Left colon (tissue), 2 donors: ENCODE results near the gene VSIR. TPM values are rescaled to one million over a fixed set of nuclear protein-coding genes. Genes with fewer than 3 reads are reported as not detected.

Experiments
- ATAC-seq: fragments of 200-7000 bp; cut with Tn5 transposase; one replicate; pipeline ENCODE4 v1.9.1; 2020; ENCODE audit warnings: mild to moderate bottlenecking, moderate library complexity
- DNase-seq, 2 donors: peaks; one replicate each; pipeline ENCODE4 v3.0.0-alpha.2; 2020
- intact Hi-C, 2 donors: fragments of 100-400 bp; cut with DNase I in 1 of 2; cut with micrococcal nuclease in 1 of 2; formaldehyde crosslinking; loops; one replicate each; pipeline versions ENCODE4 v1.11.2 to v1.14.0; 2022; cut with DNase I, micrococcal nuclease
- total RNA-seq, 2 donors: library from RNA; stranded (reverse); fragmentation: NEBNext Ultra II Directional; extraction: Animal tissue kit (Norgen Biotek cat#: 25700); gene quantifications; one replicate each; pipeline ENCODE4 v1.2.1, GENCODE V29; 2021
- donor health status: DM: no; HTN: no; CAD: no.
- donor health status: DM: yes; HTN: yes; CAD: no.

Gene VSIR
- total RNA-seq, 2 donors from 2014 or later, result 50.5 to 76.7 TPM

DNA sequence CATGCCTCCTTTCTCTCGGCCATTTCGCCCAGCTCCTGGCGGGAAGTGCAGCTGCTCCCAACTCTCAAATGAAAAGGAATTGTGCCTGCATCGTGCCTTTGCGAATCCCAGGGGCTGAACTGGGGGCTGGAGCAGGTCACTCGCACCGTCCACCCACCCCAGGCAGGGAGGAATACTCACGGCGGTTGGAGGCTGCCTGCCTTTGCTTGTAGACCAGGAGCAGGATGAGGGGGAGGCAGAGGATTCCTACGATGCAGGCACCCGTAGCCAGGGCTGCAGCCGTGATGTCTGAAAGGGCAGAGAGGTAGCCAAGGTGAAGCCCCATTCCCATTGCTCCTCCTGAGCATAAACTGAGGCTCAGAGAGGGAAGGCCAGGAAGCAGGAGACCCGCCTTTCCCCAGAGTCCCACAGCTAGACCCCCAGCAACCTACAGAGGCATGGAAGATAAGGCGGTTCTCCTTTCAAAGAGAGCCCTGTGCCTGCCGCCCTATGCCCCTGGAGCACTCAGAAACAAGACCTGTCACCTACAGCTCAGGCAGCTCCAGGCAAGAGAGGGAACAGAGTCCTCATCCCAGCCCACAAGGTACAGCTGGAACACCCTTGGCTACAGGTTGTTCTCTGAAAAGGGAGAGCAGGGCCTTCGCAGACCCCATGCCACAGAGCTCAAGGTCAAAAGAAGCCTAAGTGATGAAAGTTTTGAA lies 18.0 kb downstream of the VSIR start:
- no peak for ATAC-seq
- intact Hi-C loops, result no loop called here
- DNase-seq, result no peak

GRCh38 chr10:71754562-71754961 lies 18.8 kb downstream of the VSIR start:
- intact Hi-C loops, result no loop called here
- DNase-seq, result no peak
- no peak for ATAC-seq

GRCh38 chr10:71753960-71754505 lies 19.3 kb downstream of the VSIR start:
- ATAC-seq (no peak), DNase-seq (no peak)
- intact Hi-C loops, result no loop called here

- ATAC-seq (peak; percentile 21), DNase-seq (peak in 1 of 2 donors; percentile 66)
- intact Hi-C loops, result no loop called here
These were observed 20.0 kb downstream of the VSIR start for GRCh38 chr10:71753091-71753959.

DNA sequence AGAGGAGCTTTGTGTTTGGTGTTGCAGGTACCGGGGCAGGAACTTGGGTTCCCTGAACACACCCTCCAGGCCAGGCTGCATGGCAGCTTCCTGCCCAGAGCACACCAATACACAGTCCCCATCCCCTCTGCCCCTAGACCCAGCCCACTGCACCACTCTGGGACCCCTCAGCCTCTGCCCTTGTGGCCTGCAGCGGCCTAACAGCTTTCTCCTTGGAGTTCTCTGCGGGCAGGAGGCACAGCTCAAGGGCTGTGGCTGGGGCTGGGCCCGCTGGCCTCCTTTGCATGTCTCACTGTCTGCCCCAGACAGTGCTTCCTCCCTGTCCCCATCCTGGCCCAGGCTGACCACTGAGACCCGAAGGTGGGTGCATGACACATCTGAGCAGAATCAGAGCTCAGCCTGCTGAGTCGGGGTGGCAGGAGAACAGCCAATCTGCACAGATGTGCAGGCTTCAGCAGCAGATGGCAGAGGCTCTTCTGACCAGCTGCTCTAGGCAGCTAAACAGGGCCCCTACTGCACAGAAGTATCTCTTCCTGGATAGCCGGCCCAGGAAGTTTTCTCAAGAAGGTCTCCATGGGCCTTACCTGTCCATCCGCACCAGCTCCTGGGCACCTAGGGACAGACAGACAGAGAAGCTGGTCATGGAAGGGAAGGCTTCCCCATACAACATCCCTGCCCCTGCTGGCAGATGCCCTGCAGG lies 20.8 kb downstream of the VSIR start:
- ATAC-seq (no peak), DNase-seq (no peak)

DNA sequence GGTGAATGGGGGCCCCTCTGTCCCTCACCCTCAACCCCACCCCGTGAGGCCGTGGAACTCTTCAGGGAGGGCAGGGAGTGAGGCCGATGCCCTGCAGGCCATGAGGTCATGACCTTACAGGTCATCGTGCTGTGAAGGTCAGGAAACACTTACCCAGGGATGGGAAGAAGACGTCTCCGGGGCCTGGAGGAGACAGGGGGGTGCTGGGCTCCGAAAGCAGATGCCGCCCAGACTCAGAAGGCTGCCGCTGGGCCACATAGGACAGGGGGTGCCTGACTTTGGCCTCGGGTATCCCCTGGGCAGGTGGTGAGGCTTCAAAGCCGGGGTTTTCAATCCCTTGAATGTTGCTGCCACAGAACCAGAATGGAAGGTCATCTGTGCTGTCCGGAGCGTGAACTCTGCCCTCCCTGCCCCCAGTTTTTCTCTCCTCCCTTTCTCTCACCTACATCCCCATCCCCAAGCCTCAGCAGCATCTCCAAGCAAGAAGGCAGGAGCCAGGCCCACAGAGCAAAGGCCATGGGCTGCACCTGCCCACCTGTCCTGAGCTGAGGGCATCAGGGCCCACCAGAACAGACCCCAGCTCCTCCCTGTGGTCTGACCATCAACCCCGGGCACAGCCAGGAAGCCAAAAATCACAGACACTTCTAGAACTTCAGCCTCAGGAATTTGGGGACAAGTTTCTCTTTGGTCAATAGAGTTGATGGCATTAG lies 21.6 kb downstream of the VSIR start:
- intact Hi-C loops, result no loop called here
- DNase-seq (no peak), ATAC-seq (no peak)

More for the DNA sequence above, 20.8 kb downstream of the VSIR start:
- intact Hi-C loops, result no loop called here

DNA sequence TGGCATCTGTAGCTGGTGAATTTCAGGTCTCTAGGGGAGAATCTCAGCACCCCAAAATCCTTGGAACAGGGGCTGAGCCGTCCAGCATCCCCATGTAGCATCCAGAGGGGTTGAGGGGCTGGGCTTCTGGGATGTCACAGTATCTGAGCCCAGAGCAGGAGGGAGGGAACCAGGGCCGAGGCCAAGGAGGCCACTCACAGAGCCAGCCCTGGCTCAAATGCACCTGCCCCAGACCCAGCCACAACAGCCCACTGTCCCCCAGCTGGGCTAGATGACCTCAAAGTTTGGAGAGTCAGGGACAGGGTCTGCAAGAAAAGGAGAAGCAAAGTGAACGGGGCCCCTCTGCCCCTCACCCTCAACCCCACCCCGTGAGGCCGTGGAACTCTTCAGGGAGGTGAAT lies 22.3 kb downstream of the VSIR start:
- ATAC-seq (no peak), DNase-seq (no peak)
- intact Hi-C loops, result no loop called here

GRCh38 chr10:71750124-71750841 lies 23.0 kb downstream of the VSIR start:
- no peak for ATAC-seq
- DNase-seq, result no peak

DNA sequence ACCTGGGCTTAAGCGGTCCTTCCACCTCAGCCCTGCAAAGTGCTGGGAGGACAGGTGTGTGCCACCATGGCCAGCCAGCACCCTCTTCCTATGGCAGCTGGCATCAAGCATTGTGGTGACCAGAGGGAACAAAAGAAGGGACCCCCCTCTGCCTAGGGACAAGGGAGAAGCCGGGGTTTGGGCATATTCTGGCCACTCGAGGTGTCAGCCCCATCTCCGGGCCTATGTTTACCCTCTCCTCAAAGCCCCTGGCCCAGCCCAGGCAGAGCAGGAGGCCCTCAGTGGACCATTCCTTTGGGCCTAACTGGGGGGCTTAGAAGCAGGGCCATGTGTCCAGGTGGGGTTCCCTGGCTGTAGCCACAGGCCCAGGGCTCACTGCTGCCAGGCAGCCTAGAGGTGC lies 23.9 kb downstream of the VSIR start:
- ATAC-seq (no peak), DNase-seq (no peak)
- intact Hi-C loops, result no loop called here

More at GRCh38 chr10:71750124-71750841, 23.0 kb downstream of the VSIR start:
- intact Hi-C loops, result no loop called here

DNA sequence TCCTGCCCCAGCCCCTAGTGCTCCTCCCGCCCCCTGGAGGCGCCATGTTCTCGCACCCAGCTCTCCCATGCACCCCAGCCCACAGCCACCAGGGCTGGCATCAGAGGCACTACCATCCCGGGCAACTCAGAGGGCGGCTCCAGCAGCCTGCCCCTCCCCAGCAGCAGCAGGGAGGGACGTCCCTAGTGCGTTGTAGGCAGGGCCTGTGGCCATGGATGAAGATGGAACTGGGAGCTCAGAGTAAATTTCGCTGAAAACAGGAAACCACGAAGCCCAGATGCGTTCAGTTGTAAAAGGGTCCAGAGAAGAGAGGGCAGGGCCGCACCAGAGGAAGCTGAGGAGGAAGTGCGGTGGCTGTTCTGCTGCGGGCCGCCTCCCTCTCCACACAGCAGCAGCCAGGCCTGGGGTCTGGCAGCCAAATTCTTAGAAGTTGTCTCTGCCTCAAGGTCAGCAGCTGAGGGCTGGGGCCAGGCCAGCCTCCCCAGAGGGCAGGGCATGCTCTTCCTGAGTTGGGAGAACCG lies 24.6 kb downstream of the VSIR start:
- ATAC-seq (peak; percentile 68), DNase-seq (peak; percentile 74 to 82)
- intact Hi-C loops, result no loop called here

DNA sequence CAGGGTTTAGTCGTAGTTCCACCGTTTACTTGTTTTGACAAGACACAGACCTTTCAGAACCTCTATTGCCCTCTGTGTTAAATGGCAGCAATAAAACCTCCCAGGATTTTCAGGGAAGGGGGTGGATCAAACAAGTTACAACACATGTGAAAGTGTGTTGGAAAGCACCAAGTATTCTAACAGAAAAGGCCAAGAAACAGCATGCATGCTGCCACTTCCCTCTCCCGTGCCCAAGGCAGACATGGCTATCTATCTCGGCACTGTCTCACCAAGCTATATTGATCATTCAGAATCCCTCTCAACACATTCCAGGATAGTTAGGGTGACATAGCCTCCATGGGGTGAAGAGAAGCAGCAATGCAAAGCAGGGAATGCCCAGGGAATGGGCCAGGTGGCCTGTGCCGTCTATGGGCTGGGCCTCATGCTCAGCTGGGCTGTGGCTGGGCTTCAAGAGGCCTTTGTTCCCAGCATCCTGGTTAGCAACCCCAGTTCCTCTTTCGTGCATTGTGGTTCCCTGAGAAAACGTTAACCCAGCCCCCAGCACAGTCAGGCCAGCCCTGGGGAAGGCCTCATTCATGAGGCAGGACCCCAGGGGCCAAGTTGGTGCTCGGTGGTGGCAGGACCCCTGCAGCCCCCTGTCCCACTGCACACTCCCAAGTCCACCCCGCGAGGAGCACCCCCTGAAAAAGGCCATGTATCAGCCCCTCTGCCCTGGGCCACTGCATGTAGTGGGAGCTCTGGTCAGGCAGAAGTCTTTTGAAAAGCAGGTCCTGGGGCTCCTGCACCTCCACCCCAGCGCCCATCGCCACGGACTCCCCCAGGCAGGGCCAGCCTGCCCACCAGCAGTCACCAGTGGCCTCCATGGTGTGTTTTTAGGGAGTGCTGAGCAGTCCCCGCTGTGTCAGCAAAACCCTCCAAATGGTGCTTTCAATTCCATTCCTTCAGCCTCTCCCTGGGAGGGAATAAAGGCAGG lies 25.5 kb downstream of the VSIR start:
- intact Hi-C loops, result no loop called here
- DNase-seq (peak in 1 of 2 donors; percentile 52), ATAC-seq (peak; percentile 49)

DNA sequence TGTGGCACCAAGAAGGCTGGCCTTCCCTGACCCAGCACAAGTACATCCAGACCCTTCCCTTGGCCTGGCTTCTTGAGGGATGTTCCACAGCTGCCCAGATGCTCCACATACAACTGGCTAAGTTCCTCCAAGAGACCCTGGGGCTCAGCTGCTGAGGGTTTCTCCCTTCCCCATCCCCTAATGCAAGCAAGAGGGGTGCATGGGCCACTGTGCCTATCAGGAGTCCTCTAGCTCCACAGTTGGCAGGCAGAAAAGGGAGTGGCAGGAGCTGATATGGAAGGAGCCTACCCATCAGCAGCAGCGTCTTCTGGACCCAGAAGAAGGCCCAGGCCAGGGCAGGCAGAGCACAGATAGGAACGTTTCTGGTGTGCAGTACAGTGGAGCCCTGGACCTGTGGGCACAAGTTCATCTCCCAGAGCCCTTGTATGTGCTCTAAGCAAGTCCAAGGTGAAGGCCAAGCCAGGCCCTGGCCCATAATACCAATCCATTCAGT lies 26.2 kb downstream of the VSIR start:
- DNase-seq (no peak), ATAC-seq (peak; percentile 35)
- intact Hi-C loops, result no loop called here

- ATAC-seq, result peak; percentile 58
- DNase-seq, result peak; percentile 56 to 79
- intact Hi-C loops, result no loop called here
These were observed 26.8 kb downstream of the VSIR start for GRCh38 chr10:71746344-71747037.

GRCh38 chr10:71745664-71746250 lies 27.6 kb downstream of the VSIR start:
- ATAC-seq, result no peak
- intact Hi-C loops, result no loop called here
- DNase-seq, result no peak

GRCh38 chr10:71744897-71745663 lies 28.2 kb downstream of the VSIR start:
- no peak for ATAC-seq
- DNase-seq, result no peak
- intact Hi-C loops, result no loop called here
